ENCODE results near the gene FES. TPM values are rescaled to one million over a fixed set of nuclear protein-coding genes. Genes with fewer than 3 reads are reported as not detected.

Gene FES
- total and polyA plus RNA-seq, 2 of the 13 experiments (the other 11 are each of a cell fraction or from before 2014, with no cell fraction given) = 4.0 to 9.5 TPM

GRCh38 chr15:90911302-90911623, 27.0 kb downstream of the FES start:
- intact Hi-C loops (cut with micrococcal nuclease; ENCODE audit: unreplicated experiment) = no loop called here
- Histone ChIP-seq H3K27ac (ENCODE audit: extremely low read length, insufficient read depth, low read length) (no peak overlapping the region), H2AFZ (ENCODE audit: low read length) (no peak overlapping the region), H3K4me1 (ENCODE audit: insufficient read depth, low read length) (no peaks in the 10 kb centered on the region), H3K4me3 (replicated peaks in 1 of 3; ENCODE audit: insufficient read depth in 1 of 3, low read depth in 2 of 3, low read length in 3 of 3) (no peak overlapping the region), H4K20me1 (ENCODE audit: insufficient read depth, low read length) (no peaks in the 10 kb centered on the region), H3K27me3 (ENCODE audit: control insufficient read depth in 1 of 2, insufficient read depth in 2 of 2, low read length in 2 of 2) (no peaks in the 10 kb centered on the region), H3K9ac (ENCODE audit: insufficient read depth, low read depth, low read length) (no peak overlapping the region), H3K9me3 (ENCODE audit: low read length) (no peaks in the 10 kb centered on the region), H3K4me2 (ENCODE audit: low read depth, low read length) (no peak overlapping the region), H3K79me2 (ENCODE audit: insufficient read depth, low read length) (no peaks in the 10 kb centered on the region), H3K36me3 (replicated peaks in 1 of 2; ENCODE audit: control insufficient read depth in 1 of 2, insufficient read depth in 2 of 2, low read length in 2 of 2) (peaks cover 22 to 73% of the 10 kb centered on the region in 2 experiments)
- FAIRE-seq (no peak), ATAC-seq (no peak), DNase-seq (ENCODE audit: low spot score) (no peak)
- POLR2A ChIA-PET = no interaction called here
- in situ Hi-C loops (cut with HindIII; ENCODE audit: extremely low pct_ligation_motif_present, low pct_unique_long_range_greater_than_20kb) = no loop called here
- CTCF ChIA-PET (ENCODE audit: low intra/inter-chr PET ratio, low total read pairs) = no interaction called here
- no TSS peak for BruUV-seq (replicated peaks)
- TF ChIP-seq, protein P1, sequence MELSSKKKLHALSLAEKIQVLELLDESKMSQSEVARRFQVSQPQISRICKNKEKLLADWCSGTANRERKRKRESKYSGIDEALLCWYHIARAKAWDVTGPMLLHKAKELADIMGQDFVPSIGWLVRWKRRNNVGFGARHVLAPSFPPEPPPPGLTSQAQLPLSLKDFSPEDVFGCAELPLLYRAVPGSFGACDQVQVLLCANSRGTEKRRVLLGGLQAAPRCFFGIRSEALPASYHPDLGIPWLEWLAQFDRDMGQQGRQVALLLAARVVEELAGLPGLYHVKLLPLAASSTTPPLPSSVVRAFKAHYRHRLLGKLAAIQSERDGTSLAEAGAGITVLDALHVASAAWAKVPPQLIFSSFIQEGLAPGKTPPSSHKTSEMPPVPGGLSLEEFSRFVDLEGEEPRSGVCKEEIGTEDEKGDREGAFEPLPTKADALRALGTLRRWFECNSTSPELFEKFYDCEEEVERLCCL (CRISPR knock-in tag; IDR thresholded peaks at IDR 0.05; ENCODE audit: borderline replicate concordance) = no peak
- no peak for TF ChIP-seq SOX6 (IDR thresholded peaks at IDR 0.05)
- no peak for TF ChIP-seq SOX6 (CRISPR knock-in tag; IDR thresholded peaks at IDR 0.05)
- TF ChIP-seq STAT5B (CRISPR knock-in tag; IDR thresholded peaks at IDR 0.05) = no peak
- TF ChIP-seq, protein P2, sequence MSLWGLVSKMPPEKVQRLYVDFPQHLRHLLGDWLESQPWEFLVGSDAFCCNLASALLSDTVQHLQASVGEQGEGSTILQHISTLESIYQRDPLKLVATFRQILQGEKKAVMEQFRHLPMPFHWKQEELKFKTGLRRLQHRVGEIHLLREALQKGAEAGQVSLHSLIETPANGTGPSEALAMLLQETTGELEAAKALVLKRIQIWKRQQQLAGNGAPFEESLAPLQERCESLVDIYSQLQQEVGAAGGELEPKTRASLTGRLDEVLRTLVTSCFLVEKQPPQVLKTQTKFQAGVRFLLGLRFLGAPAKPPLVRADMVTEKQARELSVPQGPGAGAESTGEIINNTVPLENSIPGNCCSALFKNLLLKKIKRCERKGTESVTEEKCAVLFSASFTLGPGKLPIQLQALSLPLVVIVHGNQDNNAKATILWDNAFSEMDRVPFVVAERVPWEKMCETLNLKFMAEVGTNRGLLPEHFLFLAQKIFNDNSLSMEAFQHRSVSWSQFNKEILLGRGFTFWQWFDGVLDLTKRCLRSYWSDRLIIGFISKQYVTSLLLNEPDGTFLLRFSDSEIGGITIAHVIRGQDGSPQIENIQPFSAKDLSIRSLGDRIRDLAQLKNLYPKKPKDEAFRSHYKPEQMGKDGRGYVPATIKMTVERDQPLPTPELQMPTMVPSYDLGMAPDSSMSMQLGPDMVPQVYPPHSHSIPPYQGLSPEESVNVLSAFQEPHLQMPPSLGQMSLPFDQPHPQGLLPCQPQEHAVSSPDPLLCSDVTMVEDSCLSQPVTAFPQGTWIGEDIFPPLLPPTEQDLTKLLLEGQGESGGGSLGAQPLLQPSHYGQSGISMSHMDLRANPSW (CRISPR knock-in tag; IDR thresholded peaks at IDR 0.05; ENCODE audit: borderline replicate concordance) = no peak
- TF ChIP-seq ZNF530 (CRISPR knock-in tag; IDR thresholded peaks at IDR 0.05; ENCODE audit: low read depth) = no peak
- TF ChIP-seq ZNF792 (CRISPR knock-in tag; IDR thresholded peaks at IDR 0.05) = no peak
- no peak for TF ChIP-seq TARDBP (CRISPR knock-in tag; IDR thresholded peaks at IDR 0.05)
- TF ChIP-seq FOXA1 (IDR thresholded peaks at IDR 0.05) = no peak
- TF ChIP-seq FOXA1 (CRISPR knock-in tag; IDR thresholded peaks at IDR 0.05) = no peak
- no peak for TF ChIP-seq FOSL2 (CRISPR knock-in tag; IDR thresholded peaks at IDR 0.05)
- TF ChIP-seq SRF (IDR thresholded peaks at IDR 0.05; ENCODE audit: low read depth, low read length) = no peak
- no peak for TF ChIP-seq ZNF674 (CRISPR knock-in tag; IDR thresholded peaks at IDR 0.05; ENCODE audit: low read depth)
- TF ChIP-seq FOXP1 (IDR thresholded peaks at IDR 0.05) = no peak
- no peak for TF ChIP-seq FOXP1 (CRISPR knock-in tag; IDR thresholded peaks at IDR 0.05)
- no peak for TF ChIP-seq ZNF570 (CRISPR knock-in tag; IDR thresholded peaks at IDR 0.05; ENCODE audit: borderline replicate concordance)
- TF ChIP-seq ZNF180 (CRISPR knock-in tag; IDR thresholded peaks at IDR 0.05; ENCODE audit: borderline replicate concordance, low read depth) = no peak
- TF ChIP-seq CAMTA2 (CRISPR knock-in tag; IDR thresholded peaks at IDR 0.05; ENCODE audit: borderline replicate concordance) = no peak
- no peak for TF ChIP-seq PTBP1 (IDR thresholded peaks at IDR 0.05; ENCODE audit: low read depth, low read length, poor library complexity, severe bottlenecking)
- TF ChIP-seq JARID2 (CRISPR knock-in tag; IDR thresholded peaks at IDR 0.05; ENCODE audit: insufficient replicate concordance) = no peak
- no peak for TF ChIP-seq FOXK1 (CRISPR knock-in tag; IDR thresholded peaks at IDR 0.05; ENCODE audit: borderline replicate concordance, low read depth)
- WGBS (ENCODE audit: low lambda C conversion rate) = 97% methylated on average over 9 of the region's 19 CpGs

Measured in HepG2 (cell line).